Jurkat, Clone E6-1 (cell line): ENCODE data around the gene FRAS1. TPM values are rescaled to one million over a fixed set of nuclear protein-coding genes. Genes with fewer than 3 reads are reported as not detected.
A peak's percentile ranks its signal among the peaks of the same experiment; 100 is the strongest.
"Not testable (repeated sequence)": the region's sequence is repeated elsewhere in the genome, so short reads cannot be mapped to it uniquely, and the experiment has no call there.

Experiments
- DNase-seq: peaks from one replicate; pipeline ENCODE4 v3.0.0-alpha.2; 2011; ENCODE audit warnings: low read depth, low spot score
- H3K4me3 ChIP-seq: 2 replicates; pipeline ENCODE4 v1.5.1; 2011; ENCODE audit warnings: mild to moderate bottlenecking, low read length, control low read depth, moderate library complexity
- polyA plus RNA-seq: library from polyadenylated mRNA; unstranded; fragments of >200 nt; gene quantifications from one replicate; pipeline ENCODE4 v1.2.1, GENCODE V29; 2012; ENCODE audit warnings: missing spikeins; ENCODE audit not compliant: insufficient read length, insufficient read depth

FRAS1 gene, protein sequence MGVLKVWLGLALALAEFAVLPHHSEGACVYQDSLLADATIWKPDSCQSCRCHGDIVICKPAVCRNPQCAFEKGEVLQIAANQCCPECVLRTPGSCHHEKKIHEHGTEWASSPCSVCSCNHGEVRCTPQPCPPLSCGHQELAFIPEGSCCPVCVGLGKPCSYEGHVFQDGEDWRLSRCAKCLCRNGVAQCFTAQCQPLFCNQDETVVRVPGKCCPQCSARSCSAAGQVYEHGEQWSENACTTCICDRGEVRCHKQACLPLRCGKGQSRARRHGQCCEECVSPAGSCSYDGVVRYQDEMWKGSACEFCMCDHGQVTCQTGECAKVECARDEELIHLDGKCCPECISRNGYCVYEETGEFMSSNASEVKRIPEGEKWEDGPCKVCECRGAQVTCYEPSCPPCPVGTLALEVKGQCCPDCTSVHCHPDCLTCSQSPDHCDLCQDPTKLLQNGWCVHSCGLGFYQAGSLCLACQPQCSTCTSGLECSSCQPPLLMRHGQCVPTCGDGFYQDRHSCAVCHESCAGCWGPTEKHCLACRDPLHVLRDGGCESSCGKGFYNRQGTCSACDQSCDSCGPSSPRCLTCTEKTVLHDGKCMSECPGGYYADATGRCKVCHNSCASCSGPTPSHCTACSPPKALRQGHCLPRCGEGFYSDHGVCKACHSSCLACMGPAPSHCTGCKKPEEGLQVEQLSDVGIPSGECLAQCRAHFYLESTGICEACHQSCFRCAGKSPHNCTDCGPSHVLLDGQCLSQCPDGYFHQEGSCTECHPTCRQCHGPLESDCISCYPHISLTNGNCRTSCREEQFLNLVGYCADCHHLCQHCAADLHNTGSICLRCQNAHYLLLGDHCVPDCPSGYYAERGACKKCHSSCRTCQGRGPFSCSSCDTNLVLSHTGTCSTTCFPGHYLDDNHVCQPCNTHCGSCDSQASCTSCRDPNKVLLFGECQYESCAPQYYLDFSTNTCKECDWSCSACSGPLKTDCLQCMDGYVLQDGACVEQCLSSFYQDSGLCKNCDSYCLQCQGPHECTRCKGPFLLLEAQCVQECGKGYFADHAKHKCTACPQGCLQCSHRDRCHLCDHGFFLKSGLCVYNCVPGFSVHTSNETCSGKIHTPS (N-terminal part only)
- polyA plus RNA-seq, result 0.07 TPM

DNA sequence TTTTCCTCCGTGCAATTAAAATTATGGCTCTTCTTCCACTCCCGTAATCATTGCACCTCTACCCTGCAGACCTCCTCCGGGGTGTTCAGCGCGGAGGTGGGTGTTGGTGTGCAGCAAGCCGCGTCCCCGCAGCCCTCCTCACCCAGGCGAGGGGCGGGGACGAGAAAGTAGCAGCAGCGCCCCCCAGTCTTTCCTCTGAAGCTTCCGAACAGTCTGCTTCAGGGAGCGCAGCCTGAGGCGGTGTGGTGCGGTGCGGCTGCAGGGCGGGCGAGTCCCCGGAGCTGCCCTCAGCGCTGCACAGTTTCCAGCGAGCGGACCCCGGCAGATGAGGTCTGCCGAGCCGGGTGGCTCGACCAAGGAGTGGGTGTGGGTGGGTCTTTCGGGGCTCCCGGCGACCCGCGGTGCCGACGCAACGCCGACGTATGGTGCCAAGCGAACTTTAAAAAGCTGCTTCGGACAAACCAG, at the start of gene FRAS1:
TSS of gene FRAS1 (plus strand) at position 189 of the 465 bp plus-strand sequence. CDS start 687 bp downstream, outside the sequence.
- peak; percentile 11 for DNase-seq
- peak within 1 kb of the TSS; percentile 54 for H3K4me3 ChIP-seq

DNA sequence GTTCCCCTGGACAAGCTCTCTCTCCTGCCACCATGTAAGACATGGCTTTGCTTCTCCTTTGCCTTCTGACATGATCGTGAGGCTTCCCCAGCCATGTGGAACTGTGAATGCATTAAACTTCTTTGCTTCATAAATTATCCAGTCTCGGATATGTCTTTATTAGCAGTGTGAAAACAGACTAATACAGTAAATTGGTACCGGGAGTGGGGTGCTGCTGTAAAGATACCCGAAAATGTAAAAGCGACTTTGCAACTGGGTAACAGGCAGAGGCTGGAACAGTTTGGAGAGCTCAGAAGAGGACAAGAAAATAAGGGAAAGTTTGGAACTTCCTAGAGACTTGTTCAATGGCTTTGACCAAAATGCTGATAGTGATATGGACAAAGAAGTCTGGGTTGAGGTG, 46.1 kb upstream of the FRAS1 start:
- DNase-seq, H3K4me3 ChIP-seq: not testable (repeated sequence)

DNA sequence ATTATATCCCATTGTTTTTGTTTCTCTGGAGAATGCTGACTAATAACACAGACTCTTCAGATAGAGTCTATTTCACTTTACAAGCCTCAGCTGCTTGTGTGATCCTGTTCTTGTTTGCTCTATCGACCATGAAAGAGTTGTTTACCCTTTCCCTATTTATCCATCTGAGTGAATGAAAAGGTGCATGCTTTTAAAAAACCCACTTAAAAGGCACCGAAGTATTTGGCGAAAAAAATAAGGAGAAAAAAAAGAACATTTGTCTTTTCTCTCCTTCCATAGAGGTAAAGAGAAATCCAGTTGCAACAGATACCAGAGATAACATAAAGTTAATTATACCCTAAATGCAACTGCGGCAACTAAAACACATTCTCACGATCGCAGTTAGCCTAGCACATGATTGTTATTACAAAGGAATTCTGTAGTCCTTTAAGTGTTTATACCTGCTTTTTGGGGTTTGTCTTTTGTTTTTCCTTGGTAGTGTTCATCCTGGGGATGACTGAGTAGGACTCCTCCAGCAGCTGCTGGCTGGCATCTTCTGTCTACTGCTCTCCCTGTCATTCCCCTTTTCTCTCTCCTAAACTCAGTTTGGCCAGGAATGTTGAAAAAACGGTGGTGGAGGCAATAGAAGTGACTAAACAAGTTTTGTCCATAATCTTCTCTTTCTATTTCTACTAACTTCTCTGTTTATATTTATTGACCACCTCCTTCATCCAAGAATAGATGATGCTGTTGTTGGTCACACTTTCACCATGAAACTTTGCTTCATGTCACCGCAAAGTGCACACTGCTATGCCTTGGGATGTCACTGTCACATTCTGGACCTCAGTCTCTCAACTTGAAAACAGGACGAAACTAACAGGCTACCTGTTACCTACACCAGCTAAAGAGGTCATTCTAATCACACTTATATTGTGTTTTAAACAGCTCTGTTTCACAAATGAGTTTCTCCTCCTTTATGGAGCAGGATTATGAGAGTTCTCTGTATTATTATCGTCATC, 41.9 kb upstream of the FRAS1 start:
- H3K4me3 ChIP-seq, result no peak overlapping the region
- DNase-seq, result no peak

DNA sequence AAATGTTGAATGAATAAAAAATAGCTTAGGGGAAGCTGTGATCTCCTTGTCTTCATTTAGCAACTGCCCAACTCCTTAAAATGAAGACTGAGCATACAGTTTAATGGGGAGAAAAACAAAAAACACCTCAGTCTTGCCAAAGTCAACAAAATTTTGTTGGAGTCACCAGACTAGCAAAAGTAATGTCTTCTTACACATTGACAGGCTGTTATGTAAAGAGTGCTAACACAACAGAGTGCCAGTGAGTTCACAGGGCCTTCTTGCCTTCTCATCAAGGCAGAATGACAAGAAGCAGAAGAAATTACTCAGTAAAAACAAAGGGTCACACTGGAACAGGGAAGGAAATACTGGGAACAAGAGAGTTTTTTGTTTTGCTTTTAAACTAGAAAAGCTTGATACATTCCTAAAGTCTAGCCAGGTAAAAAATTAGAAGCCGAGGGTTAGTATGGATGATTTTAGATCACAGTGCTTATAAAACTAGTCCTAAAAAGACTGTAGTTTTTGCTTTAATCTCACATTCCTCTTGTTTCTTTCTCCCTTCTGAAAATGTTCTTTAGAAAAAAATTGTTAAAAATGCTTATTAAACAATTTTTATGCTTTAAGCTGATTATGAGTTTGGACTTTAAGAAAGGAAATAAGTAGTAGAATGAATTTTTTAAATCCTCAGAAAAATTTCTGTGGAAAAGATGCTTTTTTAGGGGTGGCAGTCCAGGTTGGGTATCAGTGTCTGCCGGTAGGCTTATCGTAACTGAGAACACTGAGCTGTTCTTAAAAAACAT, 38.7 kb upstream of the FRAS1 start:
- no peak for DNase-seq
- H3K4me3 ChIP-seq, result no peak overlapping the region

DNA sequence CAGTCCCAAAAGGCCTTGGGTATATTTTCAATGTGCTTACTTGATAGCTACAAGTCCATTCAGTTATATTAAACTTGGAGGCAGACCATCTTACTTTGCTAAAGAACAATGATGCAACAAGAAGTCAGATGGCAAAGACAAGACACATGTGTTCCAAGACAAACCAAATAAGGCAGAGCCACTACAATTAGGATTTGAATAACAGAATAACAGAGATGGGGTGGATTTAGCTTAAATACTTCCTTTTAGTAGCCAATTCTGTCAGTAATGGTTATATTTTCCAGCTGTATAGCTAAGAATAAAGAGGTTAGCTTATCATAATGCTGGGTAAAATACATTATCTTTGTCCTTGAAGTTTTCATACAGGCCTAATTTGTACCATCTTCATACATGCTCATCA, 37.7 kb upstream of the FRAS1 start:
- no peak overlapping the region for H3K4me3 ChIP-seq
- DNase-seq, result no peak

DNA sequence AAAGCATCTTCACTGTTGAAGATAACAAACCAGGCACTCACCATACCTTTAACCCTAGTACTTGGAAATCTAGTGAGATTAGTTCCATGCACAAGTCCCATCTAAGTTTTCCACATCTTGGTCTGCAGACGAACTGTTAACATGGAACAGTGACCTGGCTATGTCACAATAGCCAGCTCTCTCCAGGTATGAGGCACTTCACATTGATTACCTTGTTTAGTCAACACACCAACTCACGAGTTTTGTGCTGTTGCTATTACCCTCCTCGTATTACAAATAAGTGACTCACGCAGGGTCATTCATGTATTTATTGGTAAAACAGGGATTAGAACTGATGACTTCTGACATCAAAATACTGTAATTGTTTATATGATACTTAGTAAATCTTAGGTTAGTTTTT, 36.4 kb upstream of the FRAS1 start:
- H3K4me3 ChIP-seq, result no peak overlapping the region
- DNase-seq, result no peak

DNA sequence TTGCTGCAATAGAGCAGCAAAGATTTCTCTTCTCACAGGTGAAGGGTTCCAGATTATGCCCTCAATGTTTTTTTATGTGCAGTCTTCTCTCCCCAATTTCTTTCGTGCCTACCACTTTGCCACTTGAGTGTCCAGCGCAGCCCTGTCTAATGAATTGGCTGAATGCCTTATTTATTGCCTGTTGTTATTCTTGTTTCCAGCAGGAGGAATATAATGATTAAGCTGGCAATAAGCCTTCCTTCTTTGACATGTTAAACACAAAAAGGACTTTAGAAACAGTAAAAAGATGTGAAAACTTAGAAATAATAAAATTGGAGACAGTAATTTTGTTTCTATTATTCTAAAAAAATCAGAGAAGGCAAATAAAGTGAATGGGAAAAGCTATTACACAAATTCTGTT, 34.6 kb upstream of the FRAS1 start:
- H3K4me3 ChIP-seq, result no peak overlapping the region
- no peak for DNase-seq

DNA sequence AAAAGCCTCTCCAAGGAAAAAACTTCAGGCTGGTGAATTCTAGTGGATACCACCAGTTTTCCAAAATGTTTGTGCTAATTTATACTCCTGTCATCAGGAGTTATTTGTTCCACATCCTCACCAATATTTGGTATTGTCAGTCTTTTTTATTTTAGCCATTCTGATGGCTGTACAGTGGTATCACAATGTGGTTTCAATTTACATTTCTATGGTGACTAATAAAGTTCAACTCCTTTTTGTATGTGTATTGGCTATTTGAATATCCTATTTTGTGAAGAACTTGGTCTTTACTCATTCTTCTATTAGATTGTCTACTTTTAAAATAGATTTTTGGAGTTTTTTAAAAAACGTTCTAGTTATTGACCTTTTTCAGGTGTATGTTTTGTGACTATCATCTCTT, 33.0 kb upstream of the FRAS1 start:
- no peak overlapping the region for H3K4me3 ChIP-seq

DNA sequence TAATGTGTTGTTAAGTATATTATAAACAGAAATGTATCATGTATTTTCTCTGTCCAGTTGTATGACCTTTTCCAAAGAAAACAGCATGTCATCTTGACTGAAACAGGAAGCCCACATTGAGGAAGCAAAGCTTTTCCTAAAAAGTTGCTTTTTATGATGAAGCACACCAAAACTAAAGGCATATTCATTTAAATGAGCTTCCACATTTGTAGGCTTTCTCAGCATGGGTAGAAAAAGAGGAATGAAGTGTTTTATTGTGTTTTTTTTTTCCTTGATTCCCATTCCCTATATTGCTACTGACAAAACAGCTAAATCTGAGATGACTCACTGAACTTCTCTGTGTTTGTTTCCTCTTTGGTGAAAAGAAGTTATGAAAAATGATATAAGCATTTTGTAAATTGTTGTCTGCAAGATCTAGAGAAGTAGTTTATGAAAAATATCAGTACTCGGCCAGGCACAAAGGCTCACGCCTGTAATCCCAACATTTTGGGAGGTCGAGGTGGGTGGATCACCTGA, 32.5 kb upstream of the FRAS1 start:
- DNase-seq, result no peak

More for the DNA sequence above, 33.0 kb upstream of the FRAS1 start:
- no peak for DNase-seq

DNA sequence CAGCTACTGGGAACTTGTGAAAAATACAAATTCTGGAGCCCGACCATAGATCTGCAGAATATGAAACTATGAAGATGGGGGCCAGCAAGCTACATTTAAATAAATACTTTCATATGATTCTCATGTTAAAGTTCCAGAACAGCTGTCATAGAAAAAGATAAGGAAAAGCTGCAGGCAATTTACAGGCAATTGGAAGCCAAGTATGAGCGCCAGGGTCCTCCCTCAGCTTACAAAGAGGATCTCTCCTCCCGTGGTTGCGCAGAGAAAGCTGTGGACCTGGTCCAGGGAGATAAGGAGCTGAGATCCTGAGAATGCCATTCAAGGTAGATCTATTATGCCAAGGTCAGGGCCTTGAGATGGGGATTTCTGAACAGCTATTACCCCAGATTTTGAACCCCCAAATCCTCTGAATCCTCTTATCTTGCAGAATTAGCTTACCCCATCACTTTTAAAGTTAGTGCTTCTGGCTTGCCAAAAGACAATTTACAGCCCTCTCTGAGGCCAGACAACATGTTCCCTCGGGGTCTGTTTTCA, 25.6 kb upstream of the FRAS1 start:
- no peak overlapping the region for H3K4me3 ChIP-seq
- DNase-seq, result no peak

More for the DNA sequence above, 32.5 kb upstream of the FRAS1 start:
- no peak overlapping the region for H3K4me3 ChIP-seq

DNA sequence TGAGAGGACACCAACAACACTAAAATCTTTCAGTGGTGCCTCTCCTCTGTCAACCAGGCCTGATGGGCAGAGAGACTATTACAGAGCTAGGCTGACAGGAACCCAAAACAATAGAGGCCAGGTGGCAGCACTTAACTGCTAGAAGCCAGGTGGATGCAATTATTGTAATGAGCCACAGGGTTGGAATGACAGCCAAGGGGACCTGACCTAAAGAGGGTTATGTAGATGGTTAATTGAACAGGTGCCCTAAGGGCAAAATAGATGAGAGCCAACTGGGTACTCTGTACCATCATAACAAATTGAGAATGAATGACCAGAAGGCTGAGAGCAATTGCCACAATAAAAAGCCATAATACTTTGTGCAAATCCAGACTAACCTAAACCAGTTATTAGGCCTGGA, 24.7 kb upstream of the FRAS1 start:
- H3K4me3 ChIP-seq, result no peak overlapping the region
- no peak for DNase-seq

DNA sequence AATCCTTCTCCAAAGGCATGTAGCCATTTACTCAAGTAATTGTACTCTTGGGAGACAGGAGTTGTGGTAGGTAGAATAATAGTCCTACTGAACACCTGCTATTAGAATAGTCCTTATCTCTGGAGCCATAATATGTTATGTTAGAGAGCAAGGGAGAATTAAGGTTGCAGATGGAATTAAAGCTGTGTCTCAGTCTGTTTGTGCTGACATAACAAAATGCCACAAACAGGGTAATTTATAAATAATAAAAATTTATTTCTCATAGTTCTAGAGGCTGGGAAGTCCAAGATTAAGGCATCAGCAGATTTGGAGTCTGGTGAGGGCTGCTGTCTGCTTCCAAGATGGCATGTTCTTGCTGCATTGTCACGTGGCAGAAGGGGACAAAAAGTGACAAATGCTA, 24.2 kb upstream of the FRAS1 start:
- no peak overlapping the region for H3K4me3 ChIP-seq

DNA sequence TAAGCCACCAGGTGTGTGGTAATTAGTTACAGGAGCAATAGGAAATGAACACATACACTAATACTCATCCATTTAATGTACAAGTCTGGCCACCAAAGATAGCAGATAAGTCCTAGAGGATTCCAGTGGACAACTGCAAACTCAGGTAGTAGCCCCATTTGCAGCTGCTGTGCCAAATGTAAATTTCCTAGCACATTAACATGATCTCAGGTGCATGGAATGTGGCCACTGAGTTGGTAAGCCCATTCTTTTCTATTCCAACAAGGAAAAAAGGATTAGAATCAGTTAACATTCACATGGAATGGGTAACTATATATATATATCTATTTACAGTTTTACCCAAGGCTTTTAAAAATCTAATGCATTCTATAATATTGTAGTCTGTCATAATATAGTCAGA, 23.3 kb upstream of the FRAS1 start:
- H3K4me3 ChIP-seq, result no peak overlapping the region
- no peak for DNase-seq

More for the DNA sequence above, 24.2 kb upstream of the FRAS1 start:
- no peak for DNase-seq

DNA sequence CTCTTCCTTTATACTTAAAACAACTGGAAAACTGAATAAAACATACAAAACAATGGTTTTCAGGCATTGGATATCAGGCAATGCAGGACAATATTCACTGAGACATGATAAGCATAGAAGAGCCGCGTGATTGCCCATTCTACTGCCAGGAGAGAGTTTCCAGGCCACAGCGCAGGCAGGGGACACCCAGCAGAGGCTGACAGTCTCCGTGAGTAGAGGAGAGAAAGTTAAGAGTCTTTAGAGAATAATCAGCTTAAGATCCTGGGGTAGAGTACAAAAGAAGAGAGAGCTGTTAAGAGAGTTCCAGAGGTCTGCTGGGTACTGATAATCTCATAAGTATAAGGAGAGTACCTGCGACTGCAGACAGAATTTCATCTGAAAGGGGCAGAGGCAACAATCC, 18.4 kb upstream of the FRAS1 start:
- no peak for DNase-seq
- no peak overlapping the region for H3K4me3 ChIP-seq

DNA sequence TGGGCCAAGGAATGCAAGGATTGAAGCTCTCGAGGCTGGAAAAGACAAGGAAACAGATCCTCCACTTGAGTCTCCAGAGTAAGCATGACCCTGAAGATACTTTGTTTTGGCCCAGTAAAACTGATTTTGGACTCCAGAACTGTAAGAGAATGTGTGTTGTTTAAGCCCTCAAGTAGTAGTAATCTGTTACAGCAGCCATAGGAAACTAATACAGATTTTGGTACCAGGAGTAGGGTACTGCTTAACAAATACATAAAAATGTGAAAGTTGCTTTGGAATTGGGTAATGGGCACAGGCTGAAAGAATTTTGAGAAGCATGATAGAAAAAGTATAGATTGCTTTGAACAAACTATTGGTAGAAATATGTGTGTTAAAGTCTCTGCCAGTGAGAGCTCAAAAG, 17.4 kb upstream of the FRAS1 start:
- H3K4me3 ChIP-seq, result no peak overlapping the region
- no peak for DNase-seq

DNA sequence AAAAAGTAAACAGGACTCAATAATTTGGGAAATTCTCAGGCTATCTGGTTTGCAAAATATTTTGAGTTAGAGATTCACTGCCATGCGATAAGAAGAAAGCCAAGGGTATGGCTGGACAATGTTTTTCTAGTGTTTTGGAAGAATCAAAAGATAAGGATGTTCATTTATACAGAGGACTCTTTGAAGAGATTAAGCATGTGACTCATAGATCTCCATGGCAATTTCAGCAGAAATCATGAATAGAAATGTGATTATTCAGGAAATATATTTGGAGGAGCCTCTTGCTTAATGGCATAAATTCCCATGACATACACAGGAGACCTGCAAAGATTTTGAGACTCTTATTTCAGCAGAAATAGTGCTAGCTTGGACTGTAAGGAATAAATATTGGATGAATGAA, 16.7 kb upstream of the FRAS1 start:
- H3K4me3 ChIP-seq, result no peak overlapping the region
- DNase-seq, result no peak

DNA sequence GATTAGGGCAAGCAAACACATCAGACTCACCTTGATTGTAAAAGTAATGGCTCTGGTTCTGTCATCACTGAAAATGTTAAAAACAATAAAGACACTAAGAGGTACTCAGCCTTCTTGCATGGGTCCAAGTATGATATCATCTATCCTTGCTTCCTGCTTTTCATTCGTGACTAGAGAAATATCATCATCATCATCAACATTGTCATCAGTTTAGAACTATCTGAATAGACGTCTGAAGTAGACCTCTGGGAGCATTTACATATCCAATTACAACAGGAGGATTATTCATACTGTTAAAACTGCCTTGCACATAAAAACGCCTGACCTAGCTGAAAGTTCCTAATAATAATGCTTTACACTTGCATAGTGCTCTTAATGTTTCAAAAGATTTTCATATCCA, 9.8 kb upstream of the FRAS1 start:
- DNase-seq, result no peak
- H3K4me3 ChIP-seq, result no peak overlapping the region
